HG03565 (cell line): ENCODE results near the gene OR2AK2.

ENCODE experiments used
- ATAC-seq: cut with Tn5 transposase; IDR thresholded peaks from one replicate; pipeline ENCODE4 v1.9.1; 2021; ENCODE audit warnings: mild to moderate bottlenecking, moderate library complexity; ENCODE audit not compliant: unreplicated experiment

Gene OR2AK2

GRCh38 chr1:247964933-247965332, at the start of gene OR2AK2:
OR2AK2 (plus strand) TSS chr1:247965233; CDS start chr1:247965377, 144 bp downstream.
- no peak for ATAC-seq

- ATAC-seq = no peak
Observed at GRCh38 chr1:247919952-247920351, 45.1 kb upstream of the OR2AK2 start, which contains the start of gene OR2T8. OR2T8 (plus strand) TSS chr1:247920252; CDS start chr1:247921018, 766 bp downstream.

- no peak for ATAC-seq
Observed at GRCh38 chr1:247923941-247924340, 41.1 kb upstream of the OR2AK2 start.

GRCh38 chr1:247924868-247925267, 40.2 kb upstream of the OR2AK2 start, which contains the start of gene OR2AJ1:
OR2AJ1 (plus strand) TSS chr1:247924889; CDS start chr1:247933769, 8,880 bp downstream.
- ATAC-seq = no peak

GRCh38 chr1:247933989-247934388, 31.0 kb upstream of the OR2AK2 start:
- no peak for ATAC-seq

- ATAC-seq = no peak
Observed at GRCh38 chr1:247935781-247936180, 29.3 kb upstream of the OR2AK2 start.

GRCh38 chr1:247936415-247936814, 28.6 kb upstream of the OR2AK2 start:
- ATAC-seq = no peak

- peak; percentile 99 for ATAC-seq
Observed at GRCh38 chr1:247936965-247937734, 27.9 kb upstream of the OR2AK2 start.

GRCh38 chr1:247942624-247943023, 22.4 kb upstream of the OR2AK2 start:
- no peak for ATAC-seq

- no peak for ATAC-seq
Observed at GRCh38 chr1:247948558-247948957, 16.5 kb upstream of the OR2AK2 start, which contains the start of gene OR2L8. OR2L8 (plus strand) TSS chr1:247948858; CDS start chr1:247948858, 0 bp downstream.

GRCh38 chr1:247953408-247953807, 11.6 kb upstream of the OR2AK2 start:
- ATAC-seq = no peak

GRCh38 chr1:247961791-247962190, 3.2 kb upstream of the OR2AK2 start:
- ATAC-seq = no peak

- ATAC-seq = no peak
Observed at GRCh38 chr1:247962911-247963588, 2.0 kb upstream of the OR2AK2 start.

- peak; percentile 83 for ATAC-seq
Observed at GRCh38 chr1:247966532-247967204, 1.6 kb downstream of the OR2AK2 start.

- no peak for ATAC-seq
Observed at GRCh38 chr1:247992986-247993385, 28.0 kb downstream of the OR2AK2 start.

GRCh38 chr1:247998811-247999210, 33.8 kb downstream of the OR2AK2 start:
- no peak for ATAC-seq

GRCh38 chr1:248000169-248000568, 35.1 kb downstream of the OR2AK2 start:
- no peak for ATAC-seq

- ATAC-seq = no peak
Observed at GRCh38 chr1:248007778-248008177, 42.7 kb downstream of the OR2AK2 start.

GRCh38 chr1:248009681-248010080, 44.6 kb downstream of the OR2AK2 start:
- ATAC-seq = no peak

GRCh38 chr1:248013229-248013710, 48.2 kb downstream of the OR2AK2 start, which contains the start of gene OR2L5:
OR2L5 (plus strand) TSS chr1:248013660; CDS start chr1:248021948, 8,288 bp downstream.
- ATAC-seq = no peak

- ATAC-seq = no peak
Observed at GRCh38 chr1:248015803-248016202, 50.8 kb downstream of the OR2AK2 start.
